PC-9 (cell line): ENCODE measurements around the gene ANKRD36C.
"Not testable (repeated sequence)": the region's sequence is repeated elsewhere in the genome, so short reads cannot be mapped to it uniquely, and the experiment has no call there.

Experiments
- EZH2 ChIP-seq: fragments of 200-600 bp; sonication (generic); IDR thresholded peaks from 2 replicates; pipeline ENCODE4 v1.8.0; 2017; ENCODE audit warnings: antibody characterized with exemption, low read depth
- TF ChIP-seq, protein P1 (sequence below): fragments of 200-600 bp; sonication (generic); conservative IDR thresholded peaks from 2 replicates; pipeline ENCODE4 v1.6.1; 2017; ENCODE audit warnings: mixed run types, antibody characterized with exemption, mild to moderate bottlenecking, moderate library complexity

DNA sequence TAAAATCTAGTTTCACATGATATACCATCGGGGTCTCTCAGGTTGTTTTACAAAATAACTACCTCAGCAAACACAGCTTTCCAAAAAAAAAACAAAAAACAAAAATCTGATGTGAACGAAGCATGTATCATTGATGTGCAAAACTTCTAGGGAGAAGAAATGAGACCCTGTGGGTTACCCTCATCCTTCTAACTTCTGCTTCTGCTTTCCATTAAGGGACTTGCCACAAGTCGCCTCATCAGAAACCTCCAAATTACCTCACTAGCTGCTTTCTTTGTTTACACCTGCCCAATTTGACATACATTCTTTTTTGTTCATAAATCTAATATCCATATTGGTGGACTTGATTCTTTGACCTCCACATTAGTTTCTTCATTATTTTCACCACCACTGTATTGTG, 60.9 kb downstream of the ANKRD36C start:
- TF ChIP-seq, protein P1, sequence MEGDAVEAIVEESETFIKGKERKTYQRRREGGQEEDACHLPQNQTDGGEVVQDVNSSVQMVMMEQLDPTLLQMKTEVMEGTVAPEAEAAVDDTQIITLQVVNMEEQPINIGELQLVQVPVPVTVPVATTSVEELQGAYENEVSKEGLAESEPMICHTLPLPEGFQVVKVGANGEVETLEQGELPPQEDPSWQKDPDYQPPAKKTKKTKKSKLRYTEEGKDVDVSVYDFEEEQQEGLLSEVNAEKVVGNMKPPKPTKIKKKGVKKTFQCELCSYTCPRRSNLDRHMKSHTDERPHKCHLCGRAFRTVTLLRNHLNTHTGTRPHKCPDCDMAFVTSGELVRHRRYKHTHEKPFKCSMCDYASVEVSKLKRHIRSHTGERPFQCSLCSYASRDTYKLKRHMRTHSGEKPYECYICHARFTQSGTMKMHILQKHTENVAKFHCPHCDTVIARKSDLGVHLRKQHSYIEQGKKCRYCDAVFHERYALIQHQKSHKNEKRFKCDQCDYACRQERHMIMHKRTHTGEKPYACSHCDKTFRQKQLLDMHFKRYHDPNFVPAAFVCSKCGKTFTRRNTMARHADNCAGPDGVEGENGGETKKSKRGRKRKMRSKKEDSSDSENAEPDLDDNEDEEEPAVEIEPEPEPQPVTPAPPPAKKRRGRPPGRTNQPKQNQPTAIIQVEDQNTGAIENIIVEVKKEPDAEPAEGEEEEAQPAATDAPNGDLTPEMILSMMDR = not testable (repeated sequence)
- TF ChIP-seq EZH2 = not testable (repeated sequence)
